ENCODE data around the gene PTGFRN. TPM values are rescaled to one million over a fixed set of nuclear protein-coding genes. Genes with fewer than 3 reads are reported as not detected.

The PTGFRN gene
- total RNA-seq, 4 donors from 2014 or later, result 10.7 to 39.8 (median 28.5) TPM

GRCh38 chr1:116889380-116889779 is 20.3 kb upstream of the PTGFRN start:
- ATAC-seq (ENCODE audit: low FRiP score), result no peak
- DNase-seq (ENCODE audit: low spot score), result no peak
- no peak for TF ChIP-seq CTCF (IDR thresholded peaks at IDR 0.05)

- TF ChIP-seq CTCF (IDR thresholded peaks at IDR 0.05), result no peak
- ATAC-seq (ENCODE audit: low FRiP score) (no peak), DNase-seq (ENCODE audit: low spot score) (no peak)
Observed at GRCh38 chr1:116891396-116892079, 18.2 kb upstream of the PTGFRN start.

GRCh38 chr1:116895073-116895472 is 14.6 kb upstream of the PTGFRN start:
- no peak for DNase-seq (ENCODE audit: low spot score)
- ATAC-seq (ENCODE audit: low FRiP score), result no peak
- no peak for TF ChIP-seq CTCF (IDR thresholded peaks at IDR 0.05)

- ATAC-seq (ENCODE audit: low FRiP score) (no peak), DNase-seq (ENCODE audit: low spot score) (no peak)
- no peak for TF ChIP-seq CTCF (IDR thresholded peaks at IDR 0.05)
Observed at GRCh38 chr1:116899529-116899928, 10.2 kb upstream of the PTGFRN start.

GRCh38 chr1:116900471-116901365 is 9.0 kb upstream of the PTGFRN start:
- DNase-seq (ENCODE audit: low spot score), result no peak
- ATAC-seq (ENCODE audit: low FRiP score), result no peak
- TF ChIP-seq CTCF (IDR thresholded peaks at IDR 0.05), result no peak

- ATAC-seq (ENCODE audit: low FRiP score) (no peak), DNase-seq (ENCODE audit: low spot score) (no peak)
- TF ChIP-seq CTCF (IDR thresholded peaks at IDR 0.05), result no peak
Observed at GRCh38 chr1:116902027-116902426, 7.7 kb upstream of the PTGFRN start.

Measured in omental fat pad (tissue), 4 donors.